Smooth muscle cell (in vitro differentiated cells): ENCODE data around the gene CCDC184. TPM values are rescaled to one million over a fixed set of nuclear protein-coding genes. Genes with fewer than 3 reads are reported as not detected.

ENCODE experiments used
- DNase-seq: peaks from one replicate; lab custom pipeline; 2025; ENCODE audit not compliant: unreplicated experiment; lab: John Stamatoyannopoulos, UW
- H2AFZ ChIP-seq: fragments of 200-600 bp; sonication (generic); 2 replicates; pipeline ENCODE4 v1.6.0; 2016; ENCODE audit warnings: antibody characterized with exemption, low read depth, mild to moderate bottlenecking
- H3F3A ChIP-seq: fragments of 200-600 bp; sonication (generic); 2 replicates; pipeline ENCODE4 v1.6.0; 2017; ENCODE audit warnings: antibody characterized with exemption, low read depth
- H3K27ac ChIP-seq: fragments of 200-600 bp; sonication (generic); 2 replicates; pipeline ENCODE4 v1.5.1; 2016; ENCODE audit warnings: low read depth, mild to moderate bottlenecking
- H3K27me3 ChIP-seq: fragments of 200-600 bp; sonication (generic); 2 replicates; pipeline ENCODE4 v1.6.1; 2016; ENCODE audit warnings: low read depth, mild to moderate bottlenecking
- H3K36me3 ChIP-seq: fragments of 200-600 bp; sonication (generic); 2 replicates; pipeline ENCODE4 v1.5.1; 2016; ENCODE audit warnings: low read depth
- H3K4me1 ChIP-seq: fragments of 200-600 bp; sonication (generic); 2 replicates; pipeline ENCODE4 v1.5.1; 2016; ENCODE audit warnings: low read depth
- H3K4me2 ChIP-seq: fragments of 200-600 bp; sonication (generic); 2 replicates; pipeline ENCODE4 v1.6.0; 2016; ENCODE audit warnings: mild to moderate bottlenecking
- H3K4me3 ChIP-seq: fragments of 200-600 bp; sonication (generic); 2 replicates; pipeline ENCODE4 v1.5.1; 2016; ENCODE audit warnings: mild to moderate bottlenecking
- H3K79me2 ChIP-seq: fragments of 200-600 bp; sonication (generic); 2 replicates; pipeline ENCODE4 v1.6.0; 2016; ENCODE audit warnings: low read depth, mild to moderate bottlenecking
- H3K9ac ChIP-seq: fragments of 200-600 bp; sonication (generic); 2 replicates; pipeline ENCODE4 v1.6.0; 2016; ENCODE audit warnings: low read depth
- H3K9me3 ChIP-seq: fragments of 200-600 bp; sonication (generic); replicated peaks from 2 replicates; pipeline ENCODE4 v1.5.1; 2016; ENCODE audit warnings: low read depth
- H4K20me1 ChIP-seq: fragments of 200-600 bp; sonication (generic); 2 replicates; pipeline ENCODE4 v1.6.0; 2016; ENCODE audit warnings: low read depth
- CTCF ChIP-seq: fragments of 200-600 bp; sonication (generic); IDR thresholded peaks from 2 replicates; pipeline ENCODE4 v1.5.1; 2017; ENCODE audit warnings: borderline replicate concordance, mild to moderate bottlenecking, antibody characterized with exemption; ENCODE audit not compliant: insufficient read depth, poor library complexity, severe bottlenecking
- WGBS: methylation state at CpG from one replicate; pipeline ENCODE4 v1.1.7; 2016; ENCODE audit warnings: low lambda C conversion rate; 5-methylcytosine and 5-hydroxymethylcytosine counted together
- polyA plus RNA-seq: library from polyadenylated mRNA; unstranded; fragments of >200 nt; fragmentation: Nextera tagmentation; extraction: Ambion mirVana; gene quantifications from 2 replicates; pipeline ENCODE4 v1.2.1, GENCODE V29; 2016
- total RNA-seq: library from RNA; depleted of rRNA; stranded (reverse); fragments of >200 nt; gene quantifications from 2 replicates; pipeline ENCODE4 v1.2.3, GENCODE V29; 2014

CCDC184 gene
- total and polyA plus RNA-seq, 2 experiments from 2014 or later: 23.7 to 74.1 TPM

GRCh38 chr12:48160046-48160445, 23.4 kb upstream of the CCDC184 start:
- Histone ChIP-seq H3K9me3 (no peaks in the 10 kb centered on the region), H3K79me2 (peaks cover 13% of the 10 kb centered on the region), H3K9ac (no peak overlapping the region), H3K4me1 (peaks cover 10% of the 10 kb centered on the region), H3K4me3 (no peak overlapping the region), H3F3A (no peaks in the 10 kb centered on the region), H4K20me1 (no peaks in the 10 kb centered on the region), H2AFZ (no peak overlapping the region), H3K27ac (no peak overlapping the region), H3K27me3 (no peaks in the 10 kb centered on the region), H3K4me2 (no peak overlapping the region), H3K36me3 (no peaks in the 10 kb centered on the region)
- 95% methylated on average over 5 of the region's 5 CpGs for WGBS
- DNase-seq: no peak
- no peak for TF ChIP-seq CTCF

GRCh38 chr12:48160807-48161206, 22.6 kb upstream of the CCDC184 start:
- no peaks in the 10 kb centered on the region for H4K20me1 ChIP-seq
- no peaks in the 10 kb centered on the region for H3K36me3 ChIP-seq
- no peak for DNase-seq
- WGBS: 98% methylated on average over 2 of the region's 2 CpGs
- no peaks in the 10 kb centered on the region for H3F3A ChIP-seq
- H3K4me3 ChIP-seq: no peak overlapping the region
- no peak for TF ChIP-seq CTCF
- H3K9ac ChIP-seq: no peak overlapping the region
- H3K27me3 ChIP-seq: no peaks in the 10 kb centered on the region
- H3K4me1 ChIP-seq: peaks cover 10% of the 10 kb centered on the region
- H3K79me2 ChIP-seq: peaks cover 10% of the 10 kb centered on the region
- no peak overlapping the region for H3K27ac ChIP-seq
- no peak overlapping the region for H2AFZ ChIP-seq
- H3K9me3 ChIP-seq: no peaks in the 10 kb centered on the region
- H3K4me2 ChIP-seq: no peak overlapping the region

GRCh38 chr12:48163150-48163747, 20.2 kb upstream of the CCDC184 start:
- H3K27me3 ChIP-seq: no peaks in the 10 kb centered on the region
- TF ChIP-seq CTCF: no peak
- H3K4me1 ChIP-seq: no peaks in the 10 kb centered on the region
- H3K36me3 ChIP-seq: no peaks in the 10 kb centered on the region
- no peaks in the 10 kb centered on the region for H4K20me1 ChIP-seq
- H3K9me3 ChIP-seq: no peaks in the 10 kb centered on the region
- no peak for DNase-seq
- no peak overlapping the region for H3K4me2 ChIP-seq
- no peak overlapping the region for H3K4me3 ChIP-seq
- no peaks in the 10 kb centered on the region for H3F3A ChIP-seq
- H3K27ac ChIP-seq: no peak overlapping the region
- H3K79me2 ChIP-seq: no peaks in the 10 kb centered on the region
- WGBS: 73% methylated on average over 5 of the region's 5 CpGs
- no peak overlapping the region for H3K9ac ChIP-seq
- no peak overlapping the region for H2AFZ ChIP-seq

GRCh38 chr12:48164451-48164850, 19.0 kb upstream of the CCDC184 start:
- no peaks in the 10 kb centered on the region for H3K4me1 ChIP-seq
- TF ChIP-seq CTCF: no peak
- WGBS: 89% methylated on average over 2 of the region's 2 CpGs
- no peaks in the 10 kb centered on the region for H3F3A ChIP-seq
- H3K79me2 ChIP-seq: no peaks in the 10 kb centered on the region
- no peak for DNase-seq
- no peaks in the 10 kb centered on the region for H3K36me3 ChIP-seq
- no peak overlapping the region for H3K4me2 ChIP-seq
- H3K9ac ChIP-seq: no peak overlapping the region
- no peak overlapping the region for H3K27ac ChIP-seq
- H3K9me3 ChIP-seq: no peaks in the 10 kb centered on the region
- H3K27me3 ChIP-seq: no peaks in the 10 kb centered on the region
- no peak overlapping the region for H3K4me3 ChIP-seq
- H2AFZ ChIP-seq: no peak overlapping the region
- no peaks in the 10 kb centered on the region for H4K20me1 ChIP-seq
